NCI-H345 treated with DMSO at 0.1 percent for 48 hours (cell line): ENCODE measurements around the gene DCUN1D5.
"Not testable (repeated sequence)": the region's sequence is repeated elsewhere in the genome, so short reads cannot be mapped to it uniquely, and the experiment has no call there.

Experiments
- DNase-seq: peaks from one replicate; lab custom pipeline; 2025; ENCODE audit not compliant: unreplicated experiment; lab: John Stamatoyannopoulos, UW

Gene DCUN1D5

DNA sequence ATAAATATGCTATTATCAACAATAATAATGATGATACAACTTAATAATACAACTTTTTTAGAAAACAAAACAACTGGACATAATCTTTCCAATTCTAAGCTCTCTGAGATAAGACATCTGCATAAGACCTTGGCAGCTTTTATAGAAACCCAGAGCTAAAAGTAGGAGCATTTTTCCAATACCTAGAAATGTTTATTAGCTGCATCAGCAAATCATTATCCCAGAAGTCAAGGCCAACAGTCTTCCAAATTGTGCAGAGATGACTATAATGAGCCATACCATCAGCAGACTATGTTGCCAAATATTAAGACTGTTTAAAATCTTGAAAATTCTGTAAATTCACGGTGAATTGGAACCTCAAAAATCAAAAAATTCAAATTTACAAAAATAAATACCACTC, 30.3 kb downstream of the DCUN1D5 start:
- DNase-seq, result no peak

DNA sequence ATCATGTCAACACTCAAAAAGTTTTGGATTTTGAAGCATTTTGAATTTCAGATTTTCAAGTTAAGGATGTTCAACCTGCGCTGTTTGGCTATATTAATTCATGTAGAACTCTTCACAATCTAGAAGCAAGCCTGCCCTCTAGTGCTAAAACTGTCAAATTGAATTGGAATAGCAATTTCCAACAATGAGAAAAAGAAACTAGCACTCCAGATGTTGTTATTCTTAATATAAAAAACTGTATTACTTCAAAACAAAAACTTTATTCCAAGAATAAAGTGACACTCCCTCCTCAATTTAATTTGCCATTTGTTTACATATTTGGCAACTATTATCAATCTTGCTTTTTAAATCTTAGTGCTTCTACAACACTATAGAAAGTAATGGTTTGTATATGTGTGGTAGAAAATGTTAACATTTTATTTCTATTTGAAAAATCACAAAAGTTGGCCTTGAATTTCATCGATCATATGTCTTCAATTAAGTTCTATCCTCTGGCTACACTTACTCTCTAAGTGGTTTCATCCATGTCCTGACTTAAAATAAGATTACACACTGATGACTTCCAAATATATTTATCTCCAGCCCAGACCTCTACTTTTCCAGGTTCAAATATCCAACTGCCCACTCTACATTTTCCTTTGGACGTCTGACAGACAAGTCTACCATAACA, 36.6 kb downstream of the DCUN1D5 start:
- peak; percentile 22 for DNase-seq

DNA sequence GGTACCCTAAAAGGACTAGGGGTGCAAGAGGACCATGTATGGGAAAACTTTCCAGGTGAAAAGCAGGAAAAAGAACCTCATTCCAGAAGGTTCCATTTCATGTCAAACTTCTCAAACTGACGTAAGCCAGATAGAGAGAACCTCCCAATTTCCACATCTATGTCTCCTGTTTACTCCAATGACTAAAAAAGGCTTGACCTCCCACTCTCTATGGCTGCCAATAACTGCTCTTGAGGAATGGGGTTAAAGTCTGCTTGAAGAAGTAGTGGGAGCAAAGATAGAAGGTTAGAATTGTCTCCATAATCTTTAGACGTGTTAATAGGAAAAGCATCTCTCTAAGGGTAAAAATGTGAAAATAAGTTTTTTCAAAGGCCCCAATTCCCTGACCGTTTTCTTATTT, 38.0 kb downstream of the DCUN1D5 start:
- no peak for DNase-seq

DNA sequence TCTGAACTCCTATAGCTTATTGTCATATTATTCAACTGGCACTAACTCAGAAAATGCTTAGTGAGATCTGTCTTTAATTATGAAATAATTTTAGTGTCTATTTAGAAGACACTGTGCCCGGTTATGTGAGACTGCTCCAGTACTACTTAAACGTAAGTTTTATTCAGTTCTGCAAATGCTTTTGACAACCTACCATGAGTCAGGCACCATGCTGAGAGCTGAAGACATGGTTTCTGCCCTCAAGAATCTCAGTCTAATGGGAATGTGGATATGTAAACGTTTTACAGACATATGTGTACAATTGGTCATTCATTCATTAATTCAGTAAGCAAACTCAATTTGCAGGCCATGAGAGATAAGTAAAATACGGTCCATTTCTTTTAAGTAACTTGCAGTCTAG, 40.0 kb downstream of the DCUN1D5 start:
- DNase-seq, result no peak

DNA sequence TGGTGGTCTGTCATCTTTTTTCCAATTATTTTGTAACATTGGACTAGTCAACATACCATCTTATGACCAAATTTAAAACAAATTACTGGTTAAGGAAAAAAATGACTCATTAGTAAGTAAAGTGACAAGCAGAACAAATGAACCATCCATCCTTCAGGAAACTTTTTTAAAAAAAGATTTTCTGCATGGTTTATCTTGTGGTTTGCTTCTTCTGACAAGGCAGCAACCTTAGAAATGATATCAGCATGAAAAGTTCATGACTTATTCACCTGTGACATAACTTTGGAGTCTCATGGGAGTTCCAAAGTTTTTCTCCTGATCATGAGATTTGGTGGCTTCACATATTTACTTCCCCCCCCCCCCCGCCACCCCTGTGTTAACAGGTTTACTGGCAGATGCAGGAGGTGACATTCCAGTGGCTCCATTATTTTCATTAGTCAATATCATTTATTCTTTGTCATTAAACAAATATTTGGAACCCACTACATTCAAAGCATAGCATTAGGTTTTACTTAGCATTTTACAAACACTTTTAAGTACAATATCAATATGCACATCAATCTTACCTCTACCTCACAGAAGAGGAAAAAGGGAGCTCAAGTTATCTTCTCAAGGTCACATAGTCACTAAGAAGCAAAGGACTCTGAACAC, 40.7 kb downstream of the DCUN1D5 start:
- no peak for DNase-seq

DNA sequence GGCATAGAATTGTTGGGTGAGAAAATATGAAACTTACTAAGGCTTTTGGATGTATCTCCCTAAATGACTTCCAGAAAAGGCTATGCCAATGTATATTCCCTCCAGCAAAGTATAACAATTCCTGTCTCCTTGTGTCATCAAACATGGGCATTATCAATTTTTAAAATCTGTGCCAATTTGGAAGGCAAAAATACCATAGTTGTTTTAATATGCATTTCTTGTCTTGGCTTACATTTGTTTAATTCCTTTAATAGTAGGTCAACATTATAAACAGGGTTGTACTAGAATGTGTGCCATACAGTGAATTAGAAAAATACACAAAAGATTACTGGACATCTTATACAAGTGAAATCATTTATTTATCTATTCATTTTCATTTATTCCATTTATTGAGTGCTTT, 41.6 kb downstream of the DCUN1D5 start:
- no peak for DNase-seq

DNA sequence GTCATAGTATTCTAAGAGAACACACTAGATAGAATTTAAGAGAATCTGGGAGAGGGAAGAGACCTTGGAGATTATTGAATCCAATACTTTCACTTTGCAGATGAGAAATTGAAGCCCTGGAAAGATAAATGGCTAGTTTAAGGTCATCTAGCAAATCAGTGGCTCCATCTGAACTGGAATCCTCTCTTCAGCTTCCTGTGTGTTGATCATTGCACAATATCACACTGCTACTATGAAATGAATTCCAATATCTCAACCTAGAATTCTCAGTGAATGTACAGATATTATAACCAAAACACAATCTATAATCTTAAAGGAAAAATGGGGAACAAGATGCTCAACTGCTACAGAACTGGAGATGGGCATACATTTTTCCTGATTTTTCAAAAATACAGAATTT, 44.1 kb downstream of the DCUN1D5 start:
- DNase-seq, result no peak

DNA sequence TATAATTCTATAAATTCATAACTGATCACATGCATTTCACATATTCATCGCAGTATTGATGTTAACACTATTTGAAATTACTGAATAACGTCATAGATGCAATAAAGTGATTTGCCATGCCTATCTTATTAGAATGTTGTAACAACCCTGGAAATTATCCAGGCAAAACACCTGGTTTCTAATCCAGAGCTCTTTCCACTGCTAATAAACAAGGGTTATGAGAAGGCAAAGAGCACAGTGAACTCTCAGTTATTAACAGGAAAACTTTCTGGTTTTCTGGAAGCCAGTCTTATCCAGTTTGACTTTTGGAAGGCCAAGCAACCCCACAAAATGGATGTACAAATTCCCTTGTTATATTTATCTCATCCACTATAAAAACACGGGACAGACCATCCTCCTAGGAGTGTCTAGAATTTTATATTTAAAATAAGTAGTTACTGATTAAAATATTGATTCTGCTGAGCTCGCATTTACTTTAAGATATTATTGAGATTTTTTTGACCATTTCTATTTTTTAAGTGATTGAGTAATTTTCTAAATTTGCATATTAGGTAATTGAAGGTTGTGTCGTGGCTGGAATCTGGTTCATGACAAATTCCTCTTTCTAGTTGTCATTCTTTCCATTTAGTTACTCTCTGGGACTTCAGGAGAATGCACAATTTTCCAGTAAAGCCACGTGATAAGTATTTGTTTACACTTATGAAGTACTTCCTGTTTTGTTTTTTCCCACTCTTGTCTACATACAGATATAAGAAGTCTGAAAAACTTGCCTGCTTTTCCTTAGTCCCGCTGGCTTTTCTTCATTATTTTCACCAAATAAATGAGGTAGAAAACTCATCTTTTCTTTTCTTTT, 47.9 kb downstream of the DCUN1D5 start:
- no peak for DNase-seq

DNA sequence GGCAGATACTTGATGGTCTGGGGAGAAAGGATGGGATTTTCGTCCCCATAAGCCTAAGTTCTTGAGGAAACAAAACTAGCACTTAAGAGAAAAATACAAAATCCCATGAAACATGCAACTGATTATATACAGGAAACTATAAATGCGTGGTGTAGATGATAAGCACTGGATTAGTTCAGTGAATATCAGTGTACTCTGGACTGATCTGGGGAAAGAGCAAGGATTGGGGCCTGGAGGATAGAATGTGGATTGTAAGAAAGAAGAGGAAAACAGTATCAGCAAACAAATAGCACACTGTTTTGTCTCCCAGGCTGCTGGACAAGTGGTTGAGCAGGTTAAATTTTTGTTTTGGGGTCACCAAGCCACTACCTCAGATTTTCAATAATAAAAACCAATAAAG, 49.8 kb downstream of the DCUN1D5 start:
- DNase-seq, result no peak

DNA sequence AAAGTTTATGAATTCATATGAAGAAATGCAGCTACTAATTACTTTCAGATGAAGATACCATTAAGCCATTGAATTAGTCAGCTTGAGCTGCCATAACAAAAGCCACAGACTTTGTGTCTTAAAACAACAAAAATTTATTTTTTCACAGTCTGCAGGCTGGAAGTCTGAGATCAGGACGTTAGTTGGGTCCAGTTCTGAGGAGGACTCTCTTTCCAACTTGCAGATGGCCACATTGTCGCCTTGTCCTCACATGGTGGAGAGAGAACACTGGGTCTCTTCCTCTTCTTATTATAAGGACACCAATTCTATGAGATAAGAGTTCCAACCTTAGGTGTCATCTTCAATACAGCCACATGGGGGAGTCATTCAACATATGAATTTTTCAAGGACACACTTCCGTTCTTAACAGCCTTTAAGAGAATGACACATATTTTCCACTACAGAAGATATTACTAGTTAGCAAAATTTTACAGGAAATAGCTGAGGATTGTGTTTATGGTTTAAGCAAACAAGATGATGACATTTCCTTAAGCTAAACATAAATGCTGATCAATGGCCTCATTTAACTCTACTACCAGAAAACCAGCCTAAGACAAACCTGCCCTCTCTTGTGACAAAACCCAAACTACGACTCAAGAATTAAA, 56.0 kb downstream of the DCUN1D5 start:
- DNase-seq, result peak; percentile 13

DNA sequence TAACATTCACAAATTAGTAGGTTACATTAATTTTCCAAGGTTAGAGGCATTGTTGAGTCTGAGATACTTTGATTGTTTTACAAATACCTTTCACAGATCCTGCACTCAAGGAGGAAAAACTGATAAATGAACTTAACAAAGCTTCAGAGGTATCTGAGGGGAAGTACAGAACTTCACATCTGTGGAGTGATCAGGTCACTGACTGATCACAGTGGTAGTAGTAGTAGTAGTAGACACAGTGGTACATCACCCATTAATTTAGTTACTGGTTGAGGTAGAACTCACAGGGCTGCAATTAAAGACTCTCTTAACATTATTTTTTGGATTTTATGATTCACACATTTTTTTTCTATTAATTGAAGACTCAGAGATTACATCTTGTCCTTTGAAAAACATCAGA, 56.7 kb downstream of the DCUN1D5 start:
- no peak for DNase-seq

DNA sequence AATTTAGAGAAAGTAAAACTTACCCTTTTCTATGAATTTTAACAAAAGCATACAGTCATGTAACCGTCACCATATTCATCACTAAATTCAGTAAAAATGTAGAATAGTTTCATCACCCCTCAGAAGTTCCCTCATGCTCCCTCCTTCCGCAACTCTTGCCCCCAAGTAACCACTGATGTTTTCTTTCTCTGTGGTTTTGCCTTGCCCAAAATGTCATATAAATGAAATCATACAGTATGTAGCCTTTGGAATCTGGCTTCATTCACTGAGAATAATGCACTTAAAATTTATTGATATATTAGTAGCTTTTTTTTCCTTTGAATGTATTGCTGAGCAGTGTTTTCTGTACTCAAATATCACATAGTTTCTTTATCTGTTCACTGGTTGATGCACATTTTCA, 60.1 kb downstream of the DCUN1D5 start:
- no peak for DNase-seq

DNA sequence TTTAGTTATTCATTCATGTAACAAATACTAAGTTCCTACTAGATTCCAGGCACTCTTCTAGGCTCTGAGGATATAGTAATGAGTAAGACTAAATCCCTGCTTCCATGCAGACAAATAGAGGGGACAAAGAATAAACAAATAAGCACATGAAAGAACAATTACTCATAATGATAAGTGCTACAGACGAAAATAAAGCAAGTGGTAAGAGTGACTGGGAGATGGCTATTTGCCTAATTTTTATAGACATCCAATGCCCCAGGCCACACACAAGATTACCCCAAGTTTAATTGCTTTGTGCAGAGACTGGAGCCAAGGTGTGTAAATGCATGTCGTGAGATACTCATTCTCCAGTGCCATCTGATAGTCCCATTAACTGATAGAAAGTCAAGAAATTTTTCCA, 62.6 kb downstream of the DCUN1D5 start:
- no peak for DNase-seq

DNA sequence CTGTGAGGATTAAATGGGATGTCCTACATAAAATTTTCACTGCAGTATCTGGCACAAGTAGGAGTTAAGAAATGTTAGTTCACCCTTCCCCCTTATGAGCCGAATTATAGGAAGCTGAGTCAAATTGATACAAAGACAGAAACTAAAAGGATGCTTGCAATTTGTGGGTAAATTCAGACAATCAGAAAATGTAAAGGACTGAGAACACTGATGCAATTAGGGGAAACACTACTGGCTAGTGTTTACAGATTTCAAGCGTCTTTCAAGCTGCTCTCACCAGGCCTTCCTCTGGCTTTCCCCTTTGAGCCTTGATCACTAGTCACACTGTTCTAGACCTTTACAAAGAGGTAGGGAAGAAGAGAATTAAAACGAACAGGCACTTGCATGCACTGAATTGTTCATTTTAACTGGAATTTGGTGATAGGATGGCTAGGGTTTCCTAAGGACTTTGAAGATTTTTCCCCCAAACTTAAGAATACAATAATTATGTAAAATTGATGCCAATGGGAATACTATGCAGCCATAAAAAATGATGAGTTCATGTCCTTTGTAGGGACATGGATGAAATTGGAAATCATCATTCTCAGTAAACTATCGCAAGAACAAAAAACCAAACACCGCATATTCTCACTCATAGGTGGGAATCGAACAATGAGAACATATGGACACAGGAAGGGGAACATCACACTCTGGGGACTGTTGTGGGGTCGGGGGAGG, 63.5 kb downstream of the DCUN1D5 start:
- DNase-seq, result not testable (repeated sequence)

DNA sequence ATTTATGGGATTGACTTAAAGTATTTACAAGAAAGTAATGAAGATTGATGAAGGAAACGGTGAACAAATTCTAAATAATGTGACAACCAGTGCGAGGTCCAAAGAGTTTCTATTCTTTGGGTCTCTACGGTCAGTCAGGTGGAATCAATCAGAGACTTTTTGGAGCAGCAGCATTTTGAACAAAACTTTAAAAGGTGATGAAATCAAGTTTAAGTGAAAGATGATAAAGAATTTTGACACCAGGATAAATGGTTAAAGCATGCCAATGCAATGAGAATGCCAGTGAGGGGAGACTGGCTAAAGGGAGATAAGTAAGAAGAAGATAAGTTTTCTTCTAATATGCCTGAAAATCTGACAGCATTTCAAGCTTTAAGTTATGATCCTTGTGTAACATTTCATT, 67.9 kb downstream of the DCUN1D5 start:
- DNase-seq, result no peak

DNA sequence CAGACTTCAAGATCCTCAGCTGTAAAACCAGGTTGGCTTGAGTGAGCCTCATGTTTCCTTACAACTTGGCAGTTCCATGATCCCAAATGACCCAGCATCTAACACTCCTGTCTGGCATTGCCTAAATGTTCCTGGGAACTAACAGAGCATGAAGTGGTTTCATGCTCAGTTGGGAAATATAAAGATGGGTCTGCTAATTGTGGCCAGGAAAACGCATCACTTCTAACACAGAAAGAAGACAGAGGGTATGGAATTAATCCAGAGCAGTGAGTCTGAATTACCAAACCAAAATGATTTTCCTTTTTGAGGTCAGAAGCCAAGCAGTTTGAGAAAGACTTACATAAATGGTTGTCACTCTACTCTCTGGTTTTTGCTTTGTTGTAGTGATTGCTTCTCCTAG, 75.9 kb downstream of the DCUN1D5 start:
- no peak for DNase-seq

DNA sequence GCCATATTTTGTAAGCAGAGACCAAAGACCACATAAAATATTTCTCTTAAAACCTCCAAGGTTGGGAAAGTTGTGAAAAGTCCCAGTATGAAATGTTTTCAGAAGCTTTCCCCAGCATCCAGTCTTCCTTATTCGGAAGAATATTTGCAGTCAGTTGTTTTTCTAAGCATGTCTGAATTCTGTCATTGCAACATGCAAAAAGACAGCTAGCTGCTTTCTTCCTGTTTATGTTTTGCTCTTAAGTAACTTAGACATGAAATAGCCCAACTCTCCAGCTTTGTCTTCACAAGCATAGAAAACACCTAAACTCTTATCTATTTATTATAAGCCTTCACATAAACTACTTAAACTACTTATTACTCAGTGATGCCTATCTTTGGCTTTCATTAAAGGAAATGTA, 78.5 kb downstream of the DCUN1D5 start:
- no peak for DNase-seq
